SIG-M5 (cell line): ENCODE results near the gene KCNK4.

Experiments
- DNase-seq: peaks from one replicate; lab custom pipeline; 2025; lab: John Stamatoyannopoulos, UW

KCNK4 gene

DNA sequence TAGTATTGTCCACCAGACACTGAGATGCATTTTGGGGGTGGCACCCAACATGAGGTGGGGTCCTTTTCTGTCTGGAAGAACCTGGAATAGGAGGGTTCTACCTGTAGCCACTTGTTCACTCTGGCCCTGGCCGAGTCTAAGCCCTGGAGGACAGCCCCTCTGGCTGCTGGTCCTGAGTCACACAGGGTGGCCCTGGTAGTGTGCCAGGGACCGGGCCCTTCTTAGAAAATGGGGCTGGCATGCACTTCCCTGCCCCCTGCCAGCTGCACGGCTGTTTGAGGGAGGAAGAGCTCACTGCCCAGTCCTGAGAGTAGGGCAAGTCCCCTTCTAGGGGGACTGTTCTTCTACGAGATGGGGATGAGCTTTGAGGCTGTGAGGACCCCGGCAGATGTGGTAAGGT lies 37.6 kb upstream of the KCNK4 start:
- DNase-seq: no peak

DNA sequence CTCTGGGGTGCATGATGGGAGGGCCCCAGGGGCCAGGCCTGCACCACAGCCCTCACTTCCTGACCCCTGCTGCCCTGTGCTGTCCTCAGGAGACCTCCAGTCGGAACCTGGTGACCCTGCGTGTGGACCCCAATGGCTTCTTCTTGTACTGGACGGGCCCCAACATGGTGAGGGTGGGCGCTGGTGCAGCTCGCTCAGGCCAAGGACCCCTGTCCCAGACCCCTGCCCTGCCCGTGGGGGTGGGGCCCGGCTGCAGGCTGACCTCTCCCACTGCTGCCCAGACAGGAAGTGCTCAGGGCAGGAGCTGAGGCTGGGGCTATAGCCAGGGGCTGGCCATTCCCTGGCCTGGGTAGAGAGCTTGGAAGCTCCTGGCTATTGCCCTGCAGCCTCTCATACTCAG lies 36.8 kb upstream of the KCNK4 start:
- DNase-seq: no peak

DNA sequence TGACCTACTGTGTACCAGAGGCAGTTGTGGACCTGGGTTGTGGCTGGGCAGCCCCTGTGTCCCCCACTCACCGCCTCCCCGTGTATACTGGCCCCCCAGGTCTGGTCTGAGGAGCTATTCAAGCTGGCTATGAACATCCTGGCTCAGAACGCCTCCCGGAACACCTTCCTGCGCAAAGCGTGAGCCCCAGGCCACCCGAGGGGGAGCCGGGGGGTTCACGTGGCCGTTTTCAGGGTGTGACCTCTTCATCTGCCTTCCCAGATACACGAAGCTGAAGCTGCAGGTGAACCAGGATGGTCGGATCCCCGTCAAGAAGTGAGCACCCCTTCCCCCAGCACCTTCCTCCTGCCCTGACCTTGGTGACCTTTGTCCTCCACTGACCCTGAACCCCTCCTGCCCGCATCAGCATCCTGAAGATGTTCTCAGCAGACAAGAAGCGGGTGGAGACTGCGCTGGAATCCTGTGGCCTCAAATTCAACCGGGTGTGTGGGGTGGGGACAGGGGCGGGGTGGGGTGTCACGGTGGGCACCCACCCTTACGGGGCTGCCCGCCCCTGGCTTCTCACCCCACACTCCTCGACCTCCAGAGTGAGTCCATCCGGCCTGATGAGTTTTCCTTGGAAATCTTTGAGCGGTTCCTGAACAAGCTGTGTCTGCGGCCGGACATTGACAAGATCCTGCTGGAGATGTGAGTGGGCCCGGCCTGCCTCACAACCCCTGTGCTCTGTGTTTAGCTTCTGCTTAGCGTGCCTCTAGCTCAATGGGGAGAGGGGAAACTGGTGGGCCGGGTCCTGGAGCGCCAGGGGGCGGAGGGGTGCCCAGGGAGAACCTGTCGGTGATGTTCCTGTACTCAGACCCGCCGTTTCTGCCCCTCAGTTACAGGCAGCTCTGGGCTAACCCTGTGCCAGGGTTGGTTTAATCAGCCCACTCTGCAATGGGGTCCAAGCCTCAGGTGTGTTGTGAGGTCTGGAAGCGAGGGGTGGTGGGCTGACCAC lies 35.7 kb upstream of the KCNK4 start:
- DNase-seq: no peak

DNA sequence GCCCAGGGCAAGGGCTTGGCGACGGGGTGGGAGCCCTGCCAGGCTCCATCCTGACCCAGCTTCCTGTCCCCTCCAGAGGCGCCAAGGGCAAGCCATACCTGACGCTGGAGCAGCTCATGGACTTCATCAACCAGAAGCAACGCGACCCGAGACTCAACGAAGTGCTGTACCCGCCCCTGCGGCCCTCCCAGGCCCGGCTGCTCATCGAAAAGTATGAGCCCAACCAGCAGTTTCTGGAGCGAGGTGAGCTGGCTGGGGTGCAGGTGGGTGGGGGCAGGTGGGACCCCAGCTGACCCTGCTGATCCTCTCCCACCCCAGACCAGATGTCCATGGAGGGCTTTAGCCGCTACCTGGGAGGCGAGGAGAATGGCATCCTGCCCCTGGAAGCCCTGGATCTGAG lies 34.8 kb upstream of the KCNK4 start:
- DNase-seq: no peak

DNA sequence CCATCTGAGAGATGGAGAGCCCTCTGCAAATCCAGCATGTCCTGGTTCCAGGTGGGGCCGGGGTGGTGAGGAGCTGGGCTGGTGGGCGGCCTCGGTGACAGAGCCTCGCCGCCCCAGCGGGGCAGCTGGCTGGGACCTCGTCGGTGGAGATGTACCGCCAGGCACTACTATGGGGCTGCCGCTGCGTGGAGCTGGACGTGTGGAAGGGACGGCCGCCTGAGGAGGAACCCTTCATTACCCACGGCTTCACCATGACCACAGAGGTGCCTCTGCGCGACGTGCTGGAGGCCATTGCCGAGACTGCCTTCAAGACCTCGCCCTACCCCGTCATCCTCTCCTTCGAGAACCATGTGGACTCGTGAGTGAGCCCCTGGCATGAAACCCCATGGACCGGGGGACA lies 32.7 kb upstream of the KCNK4 start:
- no peak for DNase-seq

DNA sequence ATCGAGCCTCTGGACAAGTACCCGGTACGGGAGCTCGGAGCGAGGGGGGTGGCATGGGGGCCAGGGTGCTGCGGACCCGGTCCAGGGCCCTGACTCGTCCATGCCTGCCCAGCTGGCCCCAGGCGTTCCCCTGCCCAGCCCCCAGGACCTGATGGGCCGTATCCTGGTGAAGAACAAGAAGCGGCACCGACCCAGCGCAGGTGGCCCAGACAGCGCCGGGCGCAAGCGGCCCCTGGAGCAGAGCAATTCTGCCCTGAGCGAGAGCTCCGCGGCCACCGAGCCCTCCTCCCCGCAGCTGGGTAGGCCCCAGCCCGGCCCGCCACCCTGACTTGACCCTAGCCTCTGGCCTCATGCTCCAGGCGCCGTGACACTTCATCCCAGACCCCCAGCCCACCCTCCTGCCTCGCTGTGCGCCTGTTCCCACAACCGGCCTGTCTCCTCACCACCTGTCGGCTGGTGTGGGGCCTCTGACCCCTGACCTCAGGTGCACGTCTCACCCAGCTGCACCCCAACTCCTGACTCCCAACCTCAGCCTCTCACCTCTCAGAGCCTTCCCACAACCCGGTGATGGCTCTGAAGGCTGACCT lies 32.1 kb upstream of the KCNK4 start:
- DNase-seq: no peak

DNA sequence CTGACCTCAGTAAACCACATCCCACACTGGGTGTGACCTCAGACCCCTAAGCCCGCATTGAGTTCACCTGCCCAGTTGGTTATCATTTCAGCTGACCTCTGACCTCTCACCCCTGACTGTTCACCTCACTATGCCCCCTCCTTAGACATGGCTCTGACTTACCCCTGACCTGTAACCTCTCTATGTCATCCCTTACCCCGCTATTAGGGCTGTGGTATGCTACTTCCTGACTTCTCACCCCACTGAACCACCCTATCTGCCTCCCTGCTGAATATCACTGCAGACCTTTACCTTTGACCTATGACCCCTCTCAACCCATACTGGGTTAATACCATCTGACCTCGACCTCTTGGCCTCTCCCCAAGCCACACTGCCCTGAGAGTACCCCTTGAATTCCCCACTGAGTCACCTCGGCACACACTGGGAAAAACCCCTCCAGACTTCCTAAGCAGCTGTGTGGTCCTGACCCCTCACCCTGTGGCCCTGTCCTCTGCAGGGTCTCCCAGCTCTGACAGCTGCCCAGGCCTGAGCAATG lies 31.5 kb upstream of the KCNK4 start:
- DNase-seq: no peak

DNA sequence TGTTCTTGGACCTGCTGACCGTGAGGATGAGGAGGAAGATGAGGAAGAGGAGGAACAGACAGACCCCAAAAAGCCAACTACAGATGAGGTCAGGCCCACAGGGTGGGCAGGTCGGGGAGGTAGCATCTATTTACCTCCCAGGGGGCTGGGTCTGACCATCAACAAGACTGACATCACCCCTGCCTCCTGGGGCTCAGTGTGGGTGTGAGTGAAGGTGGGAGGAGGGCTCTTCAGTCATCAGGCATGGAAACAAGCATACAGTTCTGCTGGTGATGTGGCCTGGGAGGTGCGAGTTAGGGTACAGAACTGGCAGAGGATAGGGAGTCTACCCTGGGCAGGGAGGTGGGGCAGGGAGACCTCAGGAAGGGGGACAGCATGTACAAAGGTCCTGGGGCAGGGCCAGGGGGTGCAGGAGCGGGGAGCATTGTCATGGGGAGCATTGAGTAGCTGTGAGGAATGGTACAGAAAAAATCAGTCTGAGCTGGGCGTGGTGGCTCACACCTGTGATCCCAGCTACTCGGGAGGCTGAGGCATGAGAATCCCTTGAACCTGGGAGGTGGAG lies 30.9 kb upstream of the KCNK4 start:
- DNase-seq: no peak

DNA sequence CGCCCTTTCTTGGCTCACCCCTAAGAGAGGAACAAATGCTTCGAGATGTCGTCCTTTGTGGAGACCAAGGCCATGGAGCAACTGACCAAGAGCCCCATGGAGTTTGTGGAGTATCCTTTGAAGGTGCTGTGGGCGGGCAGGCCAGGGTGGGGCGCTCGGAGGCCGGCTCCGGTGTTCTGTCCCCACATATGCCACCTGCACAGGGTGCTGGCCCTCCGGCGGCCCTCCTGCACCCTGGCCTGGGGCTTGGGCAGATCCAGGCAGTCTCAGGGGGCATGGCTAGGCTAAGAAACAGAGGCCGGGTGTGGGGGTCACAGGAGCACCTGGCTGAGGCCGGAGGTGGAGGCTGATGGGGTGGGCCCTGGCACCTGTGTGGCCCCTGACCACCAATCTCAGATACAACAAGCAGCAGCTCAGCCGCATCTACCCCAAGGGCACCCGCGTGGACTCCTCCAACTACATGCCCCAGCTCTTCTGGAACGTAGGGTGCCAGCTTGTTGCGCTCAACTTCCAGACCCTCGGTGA lies 29.5 kb upstream of the KCNK4 start:
- no peak for DNase-seq

DNA sequence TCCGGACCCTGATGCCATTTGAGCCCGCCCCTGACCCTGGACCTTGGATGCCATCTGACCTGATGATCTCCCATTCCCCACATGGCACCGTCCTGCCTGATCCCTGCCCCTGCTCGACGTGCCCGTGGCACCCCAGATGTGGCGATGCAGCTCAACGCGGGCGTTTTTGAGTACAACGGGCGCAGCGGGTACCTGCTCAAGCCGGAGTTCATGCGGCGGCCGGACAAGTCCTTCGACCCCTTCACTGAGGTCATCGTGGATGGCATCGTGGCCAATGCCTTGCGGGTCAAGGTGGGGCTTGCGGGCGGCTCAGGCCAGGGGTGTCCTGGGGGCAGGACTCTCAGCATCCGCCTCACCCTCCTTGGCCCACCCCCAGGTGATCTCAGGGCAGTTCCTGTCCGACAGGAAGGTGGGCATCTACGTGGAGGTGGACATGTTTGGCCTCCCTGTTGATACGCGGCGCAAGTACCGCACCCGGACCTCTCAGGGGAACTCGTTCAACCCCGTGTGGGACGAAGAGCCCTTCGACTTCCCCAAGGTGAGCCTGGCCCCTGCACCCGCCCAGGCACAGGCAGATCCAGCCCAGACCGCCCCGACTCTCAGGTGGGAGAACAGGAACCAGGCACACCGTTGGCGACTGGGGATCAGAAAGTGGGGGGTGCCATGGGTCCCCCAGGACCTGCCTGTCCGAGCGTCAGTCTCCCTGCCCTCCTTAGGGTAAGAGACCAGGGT lies 28.7 kb upstream of the KCNK4 start:
- no peak for DNase-seq

DNA sequence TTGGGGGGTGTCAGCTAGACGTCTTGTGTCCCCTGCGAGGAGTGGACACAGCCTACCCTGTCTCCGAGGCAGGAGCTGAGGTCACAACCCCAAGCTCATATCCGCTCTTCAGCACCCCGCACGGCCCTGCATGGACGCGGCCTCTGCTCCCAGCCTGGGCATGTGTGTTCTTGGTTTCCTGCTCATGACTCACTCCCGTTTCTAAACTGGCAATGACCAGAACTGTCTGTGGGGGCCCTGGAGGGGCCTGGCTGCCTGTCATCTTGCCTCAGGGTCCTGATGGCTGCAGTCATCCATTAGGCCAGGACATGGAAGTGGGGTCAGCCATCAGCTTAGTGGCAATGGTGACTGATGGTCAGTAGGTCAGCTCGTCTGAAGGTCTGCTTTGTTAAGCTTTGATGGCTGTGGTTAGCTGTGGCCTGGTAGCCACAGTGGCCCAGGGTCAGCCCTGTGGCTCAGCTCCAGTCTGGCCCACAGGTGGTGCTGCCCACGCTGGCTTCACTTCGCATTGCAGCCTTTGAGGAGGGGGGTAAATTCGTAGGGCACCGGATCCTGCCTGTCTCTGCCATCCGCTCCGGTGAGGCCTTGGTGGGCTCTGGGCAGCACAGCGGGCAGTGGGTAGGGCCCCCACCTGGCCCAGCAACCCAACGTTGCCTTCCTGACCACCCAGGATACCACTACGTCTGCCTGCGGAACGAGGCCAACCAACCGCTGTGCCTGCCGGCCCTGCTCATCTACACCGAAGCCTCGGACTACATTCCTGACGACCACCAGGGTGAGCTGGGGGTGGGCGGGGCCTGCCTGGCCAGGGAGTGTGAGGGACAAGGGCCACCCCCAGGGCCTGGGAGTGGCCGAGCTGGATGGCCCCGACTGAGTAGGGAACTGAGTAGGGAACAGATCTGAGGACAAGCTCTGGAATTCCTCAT lies 27.8 kb upstream of the KCNK4 start:
- DNase-seq: no peak

DNA sequence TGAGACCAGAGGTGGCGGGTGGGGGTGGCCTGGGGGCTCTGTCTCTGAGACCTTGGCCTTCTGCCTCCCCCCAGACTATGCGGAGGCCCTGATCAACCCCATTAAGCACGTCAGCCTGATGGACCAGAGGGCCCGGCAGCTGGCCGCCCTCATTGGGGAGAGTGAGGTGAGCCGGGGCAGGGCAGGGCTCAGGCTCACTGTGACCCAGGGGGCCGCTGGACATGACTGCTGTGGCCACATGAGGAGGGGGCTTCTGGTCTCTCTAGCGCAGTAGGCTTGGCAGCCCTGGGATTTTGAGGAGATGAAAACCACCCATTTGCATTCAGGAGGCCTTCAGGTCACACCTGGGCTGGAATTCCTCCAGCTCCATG lies 27.2 kb upstream of the KCNK4 start:
- no peak for DNase-seq

DNA sequence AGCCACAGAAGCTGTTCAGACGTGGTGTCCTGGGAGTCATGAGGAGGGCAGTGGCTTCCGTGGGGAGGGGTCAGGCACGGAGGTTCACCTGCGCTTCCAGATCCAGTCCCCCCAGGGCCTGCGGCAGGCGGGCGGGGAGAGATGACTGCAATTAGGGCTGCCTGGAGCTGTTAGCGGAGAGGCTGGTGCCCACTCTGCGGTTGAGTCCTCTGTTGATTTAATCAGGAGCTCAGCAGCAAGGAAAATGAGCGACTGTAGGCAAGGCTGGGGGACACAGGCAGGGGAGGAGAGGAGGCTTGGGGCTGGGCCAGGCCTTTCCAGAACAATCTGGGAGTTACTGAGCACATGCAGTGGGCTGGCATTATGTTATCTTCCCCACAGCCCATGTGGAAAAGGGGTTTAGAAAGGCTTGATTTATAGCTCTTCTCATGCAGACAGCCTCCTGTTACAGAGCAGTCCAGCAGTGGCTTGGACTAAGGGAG lies 26.7 kb upstream of the KCNK4 start:
- DNase-seq: no peak

DNA sequence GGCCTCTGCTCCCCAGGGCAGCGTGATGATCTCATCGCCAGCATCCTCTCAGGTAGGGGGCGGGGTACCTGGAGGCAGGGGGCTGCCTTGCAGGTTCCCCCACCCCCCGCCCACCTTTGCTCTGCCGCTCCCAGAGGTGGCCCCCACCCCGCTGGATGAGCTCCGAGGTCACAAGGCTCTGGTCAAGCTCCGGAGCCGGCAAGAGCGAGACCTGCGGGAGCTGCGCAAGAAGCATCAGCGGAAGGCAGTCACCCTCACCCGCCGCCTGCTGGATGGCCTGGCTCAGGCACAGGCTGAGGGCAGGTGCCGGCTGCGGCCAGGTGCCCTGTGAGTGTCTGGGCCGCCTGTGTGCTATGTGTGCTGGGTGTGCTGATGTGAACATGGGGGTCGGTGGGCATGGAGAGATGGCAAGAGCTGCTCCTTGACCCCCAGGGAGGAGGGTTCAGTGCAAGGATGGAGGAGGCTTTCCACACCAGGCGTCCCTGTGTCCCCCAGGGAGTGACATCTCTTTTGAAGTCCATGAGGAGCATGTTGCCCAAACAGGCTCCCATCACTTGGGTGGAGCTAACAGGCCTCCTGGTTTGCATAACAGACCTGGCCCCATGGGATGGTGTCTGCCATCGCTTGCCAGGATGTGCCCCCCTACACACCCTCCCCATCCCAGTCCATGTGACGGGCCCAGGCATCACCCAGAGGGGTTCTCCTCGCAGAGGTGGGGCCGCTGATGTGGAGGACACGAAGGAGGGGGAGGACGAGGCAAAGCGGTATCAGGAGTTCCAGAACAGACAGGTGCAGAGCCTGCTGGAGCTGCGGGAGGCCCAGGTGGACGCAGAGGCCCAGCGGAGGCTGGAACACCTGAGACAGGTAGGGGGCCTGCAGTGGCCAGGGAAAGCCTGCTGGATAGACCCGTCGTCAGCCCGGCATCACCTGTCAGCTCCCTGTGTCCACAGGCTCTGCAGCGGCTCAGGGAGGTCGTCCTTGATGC lies 25.6 kb upstream of the KCNK4 start:
- DNase-seq: no peak

DNA sequence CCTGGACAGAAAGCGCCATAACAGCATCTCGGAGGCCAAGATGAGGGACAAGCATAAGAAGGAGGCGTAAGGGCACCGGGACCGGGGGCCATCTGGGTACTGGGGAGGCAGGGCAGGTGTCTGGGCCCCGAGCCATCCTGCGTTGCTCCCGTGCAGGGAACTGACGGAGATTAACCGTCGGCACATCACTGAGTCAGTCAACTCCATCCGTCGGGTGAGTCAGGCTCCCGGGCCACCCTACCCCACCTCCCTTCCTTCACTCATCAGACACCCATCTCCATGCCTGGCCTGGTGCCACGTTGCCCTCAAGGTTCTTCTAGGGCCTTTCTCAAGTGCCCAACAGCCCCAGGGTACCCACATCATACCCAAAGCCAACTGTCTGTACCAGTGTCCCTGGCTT lies 24.8 kb upstream of the KCNK4 start:
- DNase-seq: no peak

DNA sequence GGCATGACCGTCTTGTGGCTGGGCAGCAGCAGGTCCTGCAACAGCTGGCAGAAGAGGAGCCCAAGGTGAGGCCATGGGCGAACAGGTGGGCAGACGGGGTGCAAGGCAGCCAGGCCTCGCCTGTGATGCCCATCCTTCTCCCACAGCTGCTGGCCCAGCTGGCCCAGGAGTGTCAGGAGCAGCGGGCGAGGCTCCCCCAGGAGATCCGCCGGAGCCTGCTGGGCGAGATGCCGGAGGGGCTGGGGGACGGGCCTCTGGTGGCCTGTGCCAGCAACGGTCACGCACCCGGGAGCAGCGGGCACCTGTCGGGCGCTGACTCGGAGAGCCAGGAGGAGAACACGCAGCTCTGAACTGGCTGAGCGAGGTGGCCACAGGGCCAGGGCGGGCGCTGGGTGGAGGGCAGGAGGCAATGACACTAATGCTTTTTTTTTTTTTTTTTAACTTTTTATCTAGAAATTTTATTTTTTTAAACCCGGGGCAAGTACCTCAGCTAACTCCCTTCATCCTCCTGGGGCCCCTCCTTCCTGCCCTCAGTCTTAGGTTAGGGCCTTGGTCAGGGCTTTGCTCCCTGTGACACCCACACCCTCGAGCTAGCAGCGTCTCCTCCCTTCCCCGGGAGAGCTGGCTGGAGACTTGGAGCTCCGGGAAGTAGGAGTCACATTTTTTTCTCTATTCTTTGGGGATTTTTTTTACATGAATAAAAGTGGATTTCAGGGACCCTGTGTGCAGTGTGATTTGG lies 23.7 kb upstream of the KCNK4 start:
- DNase-seq: no peak

DNA sequence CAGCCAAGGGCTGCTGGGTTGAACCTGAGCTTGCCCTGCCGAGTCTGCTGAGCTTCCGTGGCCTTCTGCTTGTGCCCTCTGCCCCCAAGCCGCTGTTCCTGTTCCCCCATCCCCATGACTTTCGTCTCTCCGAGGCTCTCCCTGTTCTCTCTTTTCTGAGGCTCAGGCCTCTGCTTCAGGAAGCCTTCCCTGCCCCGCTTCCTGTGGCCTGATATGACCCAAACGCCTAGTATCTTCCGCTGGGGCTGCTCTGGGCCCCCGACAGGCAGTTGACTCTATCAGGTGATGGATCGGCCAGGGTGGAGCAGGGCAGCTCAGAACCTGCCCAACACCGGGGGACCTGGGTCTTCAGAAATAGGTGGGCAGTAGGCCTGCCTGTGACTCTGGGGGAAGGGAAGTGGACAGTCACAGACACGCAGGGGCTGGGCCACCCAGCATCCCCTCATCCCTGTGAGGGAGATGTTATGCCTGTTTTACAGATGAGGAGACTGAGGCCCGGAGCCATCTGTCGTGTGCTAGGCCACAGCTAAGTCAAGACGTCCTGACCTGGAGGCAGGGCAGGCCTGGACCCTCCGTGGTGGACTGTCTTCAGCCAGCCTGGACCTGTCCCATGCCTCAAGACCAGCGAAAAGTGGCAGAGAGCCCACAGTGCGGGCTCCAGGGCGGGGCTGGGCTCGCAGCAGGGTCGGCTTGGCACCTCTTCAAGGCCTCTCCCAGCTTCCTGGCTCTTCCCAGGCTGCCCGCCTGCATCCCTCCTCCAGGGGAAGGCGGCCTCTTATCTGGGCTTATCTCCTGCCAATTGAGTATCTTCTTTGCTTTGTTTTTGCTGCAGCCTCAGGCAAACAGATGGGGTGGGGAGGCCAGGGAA lies 22.8 kb upstream of the KCNK4 start:
- DNase-seq: no peak
